Measurements from ENCODE around the gene SEC31B. TPM values are rescaled to one million over a fixed set of nuclear protein-coding genes. Genes with fewer than 3 reads are reported as not detected.

Gene SEC31B
- 8.5 to 12.4 TPM (median 8.9 TPM) in 3 replicates for total RNA-seq
- long read RNA-seq, partial matches to known transcripts = 1 of 12 reads
- long read RNA-seq, other reads (novel, unspliced or antisense) = 11 of 12 reads

- DNase-seq (ENCODE audit: low spot score) = no peak
- no peak for TF ChIP-seq CTCF (IDR thresholded peaks at IDR 0.05)
- peaks cover 18% of the 10 kb centered on the region for H3K4me1 Mint-ChIP-seq (ENCODE audit: low read depth)
- no peaks in the 10 kb centered on the region for H3K9me3 Mint-ChIP-seq (ENCODE audit: low read depth)
- peak within 1 kb of the TSS; percentile 86 for H3K4me3 Mint-ChIP-seq (ENCODE audit: unreplicated experiment)
- H3K36me3 Mint-ChIP-seq (ENCODE audit: low read depth) = peaks cover 12% of the 10 kb centered on the region
- H3K27me3 Mint-ChIP-seq (ENCODE audit: low read depth) = no peaks in the 10 kb centered on the region
- H3K27ac Mint-ChIP-seq (ENCODE audit: unreplicated experiment) = peak within 1 kb of the TSS; percentile 81
Observed at GRCh38 chr10:100519311-100520051, at the start of gene SEC31B. SEC31B (minus strand) TSS chr10:100519861; CDS start chr10:100516952, 2,909 bp downstream.

- Mint-ChIP-seq H3K27ac (ENCODE audit: unreplicated experiment) (no peak overlapping the region), H3K36me3 (ENCODE audit: low read depth) (no peaks in the 10 kb centered on the region), H3K4me1 (ENCODE audit: low read depth) (no peaks in the 10 kb centered on the region), H3K9me3 (ENCODE audit: low read depth) (no peaks in the 10 kb centered on the region), H3K4me3 (ENCODE audit: unreplicated experiment) (no peak overlapping the region), H3K27me3 (ENCODE audit: low read depth) (peaks cover 50% of the 10 kb centered on the region)
- no peak for TF ChIP-seq CTCF (IDR thresholded peaks at IDR 0.05)
- no peak for DNase-seq (ENCODE audit: low spot score)
Observed at GRCh38 chr10:100568912-100569311, 49.3 kb upstream of the SEC31B start.

GRCh38 chr10:100567826-100568225 is 48.2 kb upstream of the SEC31B start:
- Mint-ChIP-seq H3K4me3 (ENCODE audit: unreplicated experiment) (no peak overlapping the region), H3K9me3 (ENCODE audit: low read depth) (no peaks in the 10 kb centered on the region), H3K27me3 (ENCODE audit: low read depth) (peaks cover 46% of the 10 kb centered on the region), H3K4me1 (ENCODE audit: low read depth) (no peaks in the 10 kb centered on the region), H3K36me3 (ENCODE audit: low read depth) (peaks cover 2% of the 10 kb centered on the region), H3K27ac (ENCODE audit: unreplicated experiment) (no peak overlapping the region)
- DNase-seq (ENCODE audit: low spot score) = no peak
- TF ChIP-seq CTCF (IDR thresholded peaks at IDR 0.05) = no peak

GRCh38 chr10:100567249-100567648 is 47.6 kb upstream of the SEC31B start:
- Mint-ChIP-seq H3K36me3 (ENCODE audit: low read depth) (peaks cover 2% of the 10 kb centered on the region), H3K27me3 (ENCODE audit: low read depth) (peaks cover 43% of the 10 kb centered on the region), H3K4me3 (ENCODE audit: unreplicated experiment) (no peak overlapping the region), H3K9me3 (ENCODE audit: low read depth) (no peaks in the 10 kb centered on the region), H3K4me1 (ENCODE audit: low read depth) (no peaks in the 10 kb centered on the region), H3K27ac (ENCODE audit: unreplicated experiment) (no peak overlapping the region)
- no peak for DNase-seq (ENCODE audit: low spot score)
- TF ChIP-seq CTCF (IDR thresholded peaks at IDR 0.05) = no peak

- no peak for TF ChIP-seq CTCF (IDR thresholded peaks at IDR 0.05)
- H3K27ac Mint-ChIP-seq (ENCODE audit: unreplicated experiment) = no peak overlapping the region
- peaks cover 2% of the 10 kb centered on the region for H3K36me3 Mint-ChIP-seq (ENCODE audit: low read depth)
- DNase-seq (ENCODE audit: low spot score) = no peak
- no peaks in the 10 kb centered on the region for H3K9me3 Mint-ChIP-seq (ENCODE audit: low read depth)
- peaks cover 43% of the 10 kb centered on the region for H3K27me3 Mint-ChIP-seq (ENCODE audit: low read depth)
- H3K4me3 Mint-ChIP-seq (ENCODE audit: unreplicated experiment) = no peak overlapping the region
- H3K4me1 Mint-ChIP-seq (ENCODE audit: low read depth) = no peaks in the 10 kb centered on the region
Observed at GRCh38 chr10:100566561-100566960, 46.9 kb upstream of the SEC31B start.
